Measurements from ENCODE around the gene ZBTB20.

DNA sequence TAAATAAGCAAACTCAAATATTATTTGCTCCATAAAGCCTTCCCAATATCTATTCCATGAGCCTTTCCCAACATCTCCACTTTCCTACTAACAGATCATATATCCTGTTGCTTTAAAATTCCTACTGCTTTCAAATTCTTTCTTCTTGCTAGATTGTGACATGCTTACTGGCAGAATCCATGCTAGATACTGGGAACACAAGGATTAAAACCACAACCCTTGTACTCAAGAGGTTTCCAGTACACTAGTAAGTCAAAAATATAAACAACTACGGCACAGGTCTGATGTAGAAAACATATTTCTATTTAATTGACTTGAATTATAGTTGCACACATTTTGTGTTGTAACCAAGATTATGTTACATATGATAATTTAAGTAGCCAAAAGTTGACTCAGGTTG, 275.0 kb downstream of the ZBTB20 start:
- no peak for TF ChIP-seq GLIS3 (CRISPR knock-in tag; IDR thresholded peaks at IDR 0.05)
- TF ChIP-seq ZFP3 (CRISPR knock-in tag; IDR thresholded peaks at IDR 0.05) = no peak
- no peak for TF ChIP-seq ZFP30 (CRISPR knock-in tag; IDR thresholded peaks at IDR 0.05)
- no peak for TF ChIP-seq ISL1 (CRISPR knock-in tag; IDR thresholded peaks at IDR 0.05)
- no peak for TF ChIP-seq RARB (CRISPR knock-in tag; IDR thresholded peaks at IDR 0.05)
- TF ChIP-seq, protein P1, sequence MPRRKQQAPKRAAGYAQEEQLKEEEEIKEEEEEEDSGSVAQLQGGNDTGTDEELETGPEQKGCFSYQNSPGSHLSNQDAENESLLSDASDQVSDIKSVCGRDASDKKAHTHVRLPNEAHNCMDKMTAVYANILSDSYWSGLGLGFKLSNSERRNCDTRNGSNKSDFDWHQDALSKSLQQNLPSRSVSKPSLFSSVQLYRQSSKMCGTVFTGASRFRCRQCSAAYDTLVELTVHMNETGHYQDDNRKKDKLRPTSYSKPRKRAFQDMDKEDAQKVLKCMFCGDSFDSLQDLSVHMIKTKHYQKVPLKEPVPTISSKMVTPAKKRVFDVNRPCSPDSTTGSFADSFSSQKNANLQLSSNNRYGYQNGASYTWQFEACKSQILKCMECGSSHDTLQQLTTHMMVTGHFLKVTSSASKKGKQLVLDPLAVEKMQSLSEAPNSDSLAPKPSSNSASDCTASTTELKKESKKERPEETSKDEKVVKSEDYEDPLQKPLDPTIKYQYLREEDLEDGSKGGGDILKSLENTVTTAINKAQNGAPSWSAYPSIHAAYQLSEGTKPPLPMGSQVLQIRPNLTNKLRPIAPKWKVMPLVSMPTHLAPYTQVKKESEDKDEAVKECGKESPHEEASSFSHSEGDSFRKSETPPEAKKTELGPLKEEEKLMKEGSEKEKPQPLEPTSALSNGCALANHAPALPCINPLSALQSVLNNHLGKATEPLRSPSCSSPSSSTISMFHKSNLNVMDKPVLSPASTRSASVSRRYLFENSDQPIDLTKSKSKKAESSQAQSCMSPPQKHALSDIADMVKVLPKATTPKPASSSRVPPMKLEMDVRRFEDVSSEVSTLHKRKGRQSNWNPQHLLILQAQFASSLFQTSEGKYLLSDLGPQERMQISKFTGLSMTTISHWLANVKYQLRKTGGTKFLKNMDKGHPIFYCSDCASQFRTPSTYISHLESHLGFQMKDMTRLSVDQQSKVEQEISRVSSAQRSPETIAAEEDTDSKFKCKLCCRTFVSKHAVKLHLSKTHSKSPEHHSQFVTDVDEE (CRISPR knock-in tag; IDR thresholded peaks at IDR 0.05) = no peak
- no peak for TF ChIP-seq BACH2 (CRISPR knock-in tag; IDR thresholded peaks at IDR 0.05; ENCODE audit: borderline replicate concordance)
- TF ChIP-seq CSDC2 (CRISPR knock-in tag; IDR thresholded peaks at IDR 0.05) = no peak
- TF ChIP-seq, protein P2, sequence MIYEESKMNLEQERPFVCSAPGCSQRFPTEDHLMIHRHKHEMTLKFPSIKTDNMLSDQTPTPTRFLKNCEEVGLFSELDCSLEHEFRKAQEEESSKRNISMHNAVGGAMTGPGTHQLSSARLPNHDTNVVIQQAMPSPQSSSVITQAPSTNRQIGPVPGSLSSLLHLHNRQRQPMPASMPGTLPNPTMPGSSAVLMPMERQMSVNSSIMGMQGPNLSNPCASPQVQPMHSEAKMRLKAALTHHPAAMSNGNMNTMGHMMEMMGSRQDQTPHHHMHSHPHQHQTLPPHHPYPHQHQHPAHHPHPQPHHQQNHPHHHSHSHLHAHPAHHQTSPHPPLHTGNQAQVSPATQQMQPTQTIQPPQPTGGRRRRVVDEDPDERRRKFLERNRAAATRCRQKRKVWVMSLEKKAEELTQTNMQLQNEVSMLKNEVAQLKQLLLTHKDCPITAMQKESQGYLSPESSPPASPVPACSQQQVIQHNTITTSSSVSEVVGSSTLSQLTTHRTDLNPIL (CRISPR knock-in tag; IDR thresholded peaks at IDR 0.05; ENCODE audit: low read depth) = no peak
- TF ChIP-seq ARNTL (CRISPR knock-in tag; IDR thresholded peaks at IDR 0.05; ENCODE audit: borderline replicate concordance, low read depth) = no peak

Data from SK-N-SH treated with all-trans-retinoic acid at 6 μM for 48 hours (cell line).